PC-9 (cell line): ENCODE results near the gene PKD2L1. TPM values are rescaled to one million over a fixed set of nuclear protein-coding genes. Genes with fewer than 3 reads are reported as not detected.
"Not testable (repeated sequence)": the region's sequence is repeated elsewhere in the genome, so short reads cannot be mapped to it uniquely, and the experiment has no call there.

Experiments used
- Bru-seq: library from RNA; stranded (reverse); fragments of 400-500 nt; gene quantifications from one replicate; lab custom pipeline; 2021; lab: Mats Ljungman, UMichigan
- BruChase-seq, 2 experiments: library from RNA; stranded (reverse); fragments of 400-500 nt; gene quantifications; one replicate each; lab custom pipeline; 2021; lab: Mats Ljungman, UMichigan
- BruUV-seq: library from RNA; stranded (reverse); fragments of 400-500 nt; replicated peaks from 2 replicates; lab custom pipeline; 2021; lab: Mats Ljungman, UMichigan
- CTCF ChIA-PET: fragments of 300-600 bp; sonication (Branson Sonifier 250); formaldehyde crosslinking; loops from one replicate; lab custom pipeline; 2022; ENCODE audit warnings: antibody characterized with exemption; lab: Charles Lee
- POLR2A ChIA-PET: fragments of 300-600 bp; sonication (Branson Sonifier 250); formaldehyde crosslinking; loops from one replicate; lab custom pipeline; 2022; ENCODE audit warnings: antibody characterized with exemption; ENCODE audit not compliant: unreplicated experiment; lab: Charles Lee
- DNase-seq, 2 experiments: peaks; one replicate each; pipeline versions ENCODE4 v3.0.0 to v3.0.0-alpha.2; 2015 to 2022; ENCODE audit warnings: mixed read lengths in 1 of 2
- H2AFZ ChIP-seq: fragments of 200-600 bp; sonication (generic); 2 replicates; pipeline ENCODE4 v1.8.1; 2017; ENCODE audit warnings: antibody characterized with exemption
- H3F3A ChIP-seq: fragments of 200-600 bp; sonication (generic); 2 replicates; pipeline ENCODE4 v1.8.1; 2017; ENCODE audit warnings: antibody characterized with exemption, mild to moderate bottlenecking, low read depth; ENCODE audit not compliant: insufficient read depth
- H3K27ac ChIP-seq: fragments of 200-600 bp; sonication (generic); 2 replicates; pipeline ENCODE4 v1.6.1; 2016; ENCODE audit warnings: mixed run types
- H3K27me3 ChIP-seq: fragments of 200-600 bp; sonication (generic); 2 replicates; pipeline ENCODE4 v1.6.1; 2016; ENCODE audit warnings: low read depth, mixed run types; ENCODE audit not compliant: insufficient read depth
- H3K36me3 ChIP-seq: fragments of 200-600 bp; sonication (generic); 2 replicates; pipeline ENCODE4 v1.6.1; 2016; ENCODE audit warnings: low read depth, mixed run types
- H3K4me1 ChIP-seq: fragments of 200-600 bp; sonication (generic); replicated peaks from 2 replicates; pipeline ENCODE4 v1.6.1; 2016; ENCODE audit warnings: mixed run types; ENCODE audit not compliant: insufficient read depth
- H3K4me2 ChIP-seq: fragments of 200-600 bp; sonication (generic); 2 replicates; pipeline ENCODE4 v1.6.1; 2017; ENCODE audit warnings: mixed run types
- H3K4me3 ChIP-seq: fragments of 200-600 bp; sonication (generic); 2 replicates; pipeline ENCODE4 v1.6.1; 2016; ENCODE audit warnings: mixed run types
- H3K79me2 ChIP-seq: fragments of 200-600 bp; sonication (generic); 2 replicates; pipeline ENCODE4 v1.6.1; 2017; ENCODE audit warnings: low read depth, mixed run types
- H3K9me2 ChIP-seq: fragments of 200-600 bp; sonication (generic); 2 replicates; pipeline ENCODE4 v1.8.1; 2017; ENCODE audit warnings: mild to moderate bottlenecking; ENCODE audit not compliant: insufficient read depth
- H3K9me3 ChIP-seq: fragments of 200-600 bp; sonication (generic); 2 replicates; pipeline ENCODE4 v1.8.1; 2016; ENCODE audit warnings: low read depth; ENCODE audit not compliant: insufficient read depth
- H4K20me1 ChIP-seq: fragments of 200-600 bp; sonication (generic); 2 replicates; pipeline ENCODE4 v1.8.1; 2017; ENCODE audit not compliant: insufficient read depth
- CTCF ChIP-seq: fragments of 200-600 bp; sonication (generic); conservative IDR thresholded peaks from 2 replicates; pipeline ENCODE4 v1.6.1; 2017; ENCODE audit warnings: mixed run types, antibody characterized with exemption, mild to moderate bottlenecking, moderate library complexity
- EZH2 ChIP-seq: fragments of 200-600 bp; sonication (generic); IDR thresholded peaks from 2 replicates; pipeline ENCODE4 v1.8.0; 2017; ENCODE audit warnings: antibody characterized with exemption, low read depth
- intact Hi-C: fragments of 100-400 bp; cut with micrococcal nuclease; formaldehyde crosslinking; loops from one replicate; pipeline ENCODE4 v1.10.0; 2022; ENCODE audit not compliant: unreplicated experiment
- long read RNA-seq: library from polyadenylated mRNA; stranded (forward); transcript quantifications from one replicate; pipeline ENCODE4 v2.0.0, GENCODE V29; 2022
- total RNA-seq: library from RNA; stranded (reverse); gene quantifications from 2 replicates; pipeline ENCODE4 v1.2.3, GENCODE V29; 2021

PKD2L1 gene
- not detected in 2 replicates for total RNA-seq
- percentile 8 among the genes with signal in this experiment for Bru-seq, nascent RNA
- BruChase-seq, experiment 1, labeled RNA remaining after a 2-hour chase = percentile 8 among the genes with signal in this experiment
- BruChase-seq, experiment 2, labeled RNA remaining after a 6-hour chase = percentile 10 among the genes with signal in this experiment
- long read RNA-seq = 0 reads

- Histone ChIP-seq H3F3A (no peaks in the 10 kb centered on the region), H3K9me2 (no peaks in the 10 kb centered on the region), H3K4me1 (no peaks in the 10 kb centered on the region), H4K20me1 (no peaks in the 10 kb centered on the region), H2AFZ (no peak within 1 kb of the TSS), H3K9me3 (no peaks in the 10 kb centered on the region), H3K4me2 (no peak within 1 kb of the TSS), H3K27me3 (peaks cover 89% of the 10 kb centered on the region), H3K27ac (no peak within 1 kb of the TSS), H3K36me3 (no peaks in the 10 kb centered on the region), H3K4me3 (no peak within 1 kb of the TSS), H3K79me2 (no peaks in the 10 kb centered on the region)
- ChIA-PET POLR2A (no interaction called here), CTCF (no interaction called here)
- no peak for DNase-seq
- intact Hi-C loops = no loop called here
- no TSS peak for BruUV-seq
- TF ChIP-seq CTCF (no peak), EZH2 (no peak)
Measured at GRCh38 chr10:100330079-100330478, at the start of gene PKD2L1. Gene PKD2L1 (minus strand): TSS chr10:100330228. CDS start chr10:100330103, 125 bp downstream.

GRCh38 chr10:100377830-100378229, 47.8 kb upstream of the PKD2L1 start:
- Histone ChIP-seq H3F3A (peaks cover 23% of the 10 kb centered on the region), H3K4me3 (no peak overlapping the region), H3K27ac (no peak overlapping the region), H3K9me3 (no peaks in the 10 kb centered on the region), H2AFZ (no peak overlapping the region), H3K9me2 (no peaks in the 10 kb centered on the region), H4K20me1 (no peaks in the 10 kb centered on the region), H3K27me3 (no peaks in the 10 kb centered on the region), H3K4me1 (peaks cover 17% of the 10 kb centered on the region), H3K36me3 (no peaks in the 10 kb centered on the region), H3K79me2 (peaks cover 17% of the 10 kb centered on the region), H3K4me2 (no peak overlapping the region)
- no TSS peak for BruUV-seq
- ChIA-PET POLR2A (interaction anchor here (0.5 to 0.7 kb wide), 2 partner anchors 9 to 501 kb away, joined by 4 to 15 read pairs; no protein-coding TSS in a partner anchor), CTCF (interaction anchor here (0.5 kb wide), 1 partner anchor 620 kb away, joined by 8 read pairs; no protein-coding TSS in a partner anchor)
- intact Hi-C loops = no loop called here
- TF ChIP-seq CTCF = no peak
- TF ChIP-seq EZH2 = no peak
- no peak for DNase-seq

DNA sequence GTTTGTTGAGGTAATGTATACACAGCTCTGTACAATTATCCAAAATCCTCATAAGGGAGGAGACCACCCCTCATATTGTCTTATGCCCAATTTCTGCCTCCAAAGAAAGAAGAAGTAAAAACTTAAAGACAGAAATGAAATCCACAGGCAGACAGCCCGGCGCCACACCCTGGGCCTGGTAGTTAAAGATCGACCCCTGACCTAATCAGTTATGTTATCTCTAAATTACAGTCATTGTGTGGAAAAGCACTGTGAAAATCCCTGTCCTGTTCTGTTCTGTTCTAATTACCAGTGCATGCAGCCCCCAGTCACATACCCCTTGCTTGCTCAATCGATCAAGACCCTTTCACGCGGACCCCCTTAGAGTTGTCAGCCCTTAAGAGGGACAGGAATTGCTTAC, 46.6 kb upstream of the PKD2L1 start:
- H3K27me3 ChIP-seq, H3K36me3 ChIP-seq, CTCF ChIA-PET, H3K27ac ChIP-seq, intact Hi-C loops, H4K20me1 ChIP-seq, POLR2A ChIA-PET, H3K9me3 ChIP-seq, H3K9me2 ChIP-seq, BruUV-seq, H3K4me3 ChIP-seq, DNase-seq, H2AFZ ChIP-seq: not testable (repeated sequence)
- Histone ChIP-seq H3K79me2 (peaks cover 26% of the 10 kb centered on the region), H3F3A (peaks cover 35% of the 10 kb centered on the region), H3K4me2 (peak overlapping the region; percentile 59), H3K4me1 (peaks cover 28% of the 10 kb centered on the region)

DNA sequence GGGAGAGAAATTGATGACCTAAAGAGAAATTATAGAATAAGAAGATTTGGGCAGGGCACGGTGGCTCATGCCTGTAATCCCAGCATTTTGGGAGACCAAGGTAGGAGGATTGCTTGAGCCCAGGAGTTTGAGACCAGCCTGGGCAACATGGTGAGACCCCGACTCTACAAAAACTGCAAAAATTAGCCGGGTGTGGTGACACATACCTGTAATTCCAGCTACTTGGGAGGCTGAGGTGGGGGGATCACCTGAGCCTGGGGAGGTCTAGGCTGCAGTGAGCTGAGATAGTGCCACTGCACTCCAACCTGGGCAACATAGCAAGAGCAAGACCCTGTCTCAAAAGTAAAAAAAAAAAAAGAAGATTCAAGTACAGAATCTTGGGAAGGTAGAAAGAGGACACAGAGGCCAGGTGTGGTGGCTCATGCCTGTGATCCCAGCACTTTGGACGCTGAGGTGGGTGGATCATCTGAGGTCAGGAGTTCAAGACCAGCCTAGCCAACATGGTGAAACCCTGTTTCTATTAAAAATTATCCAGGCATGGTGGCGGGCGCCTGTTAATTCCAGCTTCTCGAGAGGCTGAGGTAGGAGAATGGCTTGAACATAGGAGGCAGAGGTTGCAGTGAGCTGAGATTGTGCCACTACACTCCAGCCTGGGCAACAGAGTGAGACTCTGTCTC, 44.8 kb upstream of the PKD2L1 start:
- H2AFZ ChIP-seq, H3K27me3 ChIP-seq, H3K36me3 ChIP-seq, DNase-seq, H4K20me1 ChIP-seq, BruUV-seq, H3K9me3 ChIP-seq, H3K9me2 ChIP-seq: not testable (repeated sequence)
- peaks cover 47% of the 10 kb centered on the region for H3K4me1 ChIP-seq
- ChIA-PET POLR2A (interaction anchor here (0.6 to 2.0 kb wide), 5 partner anchors 10 to 1878 kb away, joined by 4 to 132 read pairs (median 9); partner anchors contain the start of gene SCD), CTCF (interaction anchor here (0.6 kb wide), 2 partner anchors 8 to 36 kb away, joined by 3 to 16 read pairs; no protein-coding TSS in a partner anchor)
- H3K79me2 ChIP-seq = peaks cover 26% of the 10 kb centered on the region
- H3K4me3 ChIP-seq = peak overlapping the region; percentile 62
- intact Hi-C loops = loop anchor here (2.0 to 5.0 kb wide), 2 partner anchors 38 to 58 kb away; no protein-coding TSS in a partner anchor
- H3K27ac ChIP-seq = peak overlapping the region; percentile 100
- peak overlapping the region; percentile 96 for H3K4me2 ChIP-seq
- H3F3A ChIP-seq = peaks cover 53% of the 10 kb centered on the region
